ENCODE data around the gene UPK3A. TPM values are rescaled to one million over a fixed set of nuclear protein-coding genes. Genes with fewer than 3 reads are reported as not detected.

The UPK3A gene
- total RNA-seq, 1 donor from 2014 or later: not detected

- H3K9me3 ChIP-seq (ENCODE audit: insufficient read depth, low read depth, low read length): no peaks in the 10 kb centered on the region
- Mint-ChIP-seq H3K36me3 (ENCODE audit: low read depth, unreplicated experiment) (no peaks in the 10 kb centered on the region), H3K4me1 (ENCODE audit: low read depth, unreplicated experiment) (peaks cover 8% of the 10 kb centered on the region), H3K27me3 (ENCODE audit: low read depth, unreplicated experiment) (peaks cover 13% of the 10 kb centered on the region), H3K27ac (ENCODE audit: unreplicated experiment) (no peak overlapping the region), H3K4me3 (ENCODE audit: unreplicated experiment) (no peak overlapping the region), H3K9me3 (ENCODE audit: unreplicated experiment) (peaks cover 5% of the 10 kb centered on the region)
- DNase-seq (ENCODE audit: low read depth) (no peak), FAIRE-seq (no peak)
- TF ChIP-seq CTCF (IDR thresholded peaks at IDR 0.05; ENCODE audit: insufficient read depth, low read depth, low read length) (no peak), EZH2 (IDR thresholded peaks at IDR 0.05; ENCODE audit: insufficient read depth, low read length) (no peak)
- no peaks in the 10 kb centered on the region for H4K20me1 ChIP-seq (ENCODE audit: insufficient read depth, low read length)
- H3K27me3 ChIP-seq (ENCODE audit: insufficient read depth, low read length): no peaks in the 10 kb centered on the region
- no peak overlapping the region for H2AFZ ChIP-seq (ENCODE audit: low read depth, low read length)
- no peak overlapping the region for H3K4me2 ChIP-seq (ENCODE audit: low read length)
- H3K4me1 ChIP-seq (ENCODE audit: insufficient read depth, low read length): peaks cover 5% of the 10 kb centered on the region
- no peak overlapping the region for H3K27ac ChIP-seq (ENCODE audit: low read depth, low read length)
- H3K4me3 ChIP-seq (ENCODE audit: insufficient read depth, low read depth, low read length): no peak overlapping the region
- H3K79me2 ChIP-seq (ENCODE audit: insufficient read depth, low read length): no peaks in the 10 kb centered on the region
- no peak overlapping the region for H3K9ac ChIP-seq (ENCODE audit: low read length)
- no peaks in the 10 kb centered on the region for H3K36me3 ChIP-seq (ENCODE audit: insufficient read depth, low read length)
These were observed 21.8 kb upstream of the UPK3A start for GRCh38 chr22:45262931-45263462.

- FAIRE-seq (peak; percentile 29), DNase-seq (ENCODE audit: low read depth) (peak; percentile 62)
- peak overlapping the region; percentile 67 for H2AFZ ChIP-seq (ENCODE audit: low read depth, low read length)
- no peak overlapping the region for H3K9ac ChIP-seq (ENCODE audit: low read length)
- no peaks in the 10 kb centered on the region for H3K36me3 ChIP-seq (ENCODE audit: insufficient read depth, low read length)
- H3K79me2 ChIP-seq (ENCODE audit: insufficient read depth, low read length): no peaks in the 10 kb centered on the region
- no peaks in the 10 kb centered on the region for H3K9me3 ChIP-seq (ENCODE audit: insufficient read depth, low read depth, low read length)
- no peak overlapping the region for H3K4me2 ChIP-seq (ENCODE audit: low read length)
- H3K27ac Mint-ChIP-seq (ENCODE audit: unreplicated experiment): peak overlapping the region; percentile 23
- peaks cover 8% of the 10 kb centered on the region for H3K4me1 Mint-ChIP-seq (ENCODE audit: low read depth, unreplicated experiment)
- no peak overlapping the region for H3K4me3 Mint-ChIP-seq (ENCODE audit: unreplicated experiment)
- no peak overlapping the region for H3K4me3 ChIP-seq (ENCODE audit: insufficient read depth, low read depth, low read length)
- no peaks in the 10 kb centered on the region for H3K36me3 Mint-ChIP-seq (ENCODE audit: low read depth, unreplicated experiment)
- H3K4me1 ChIP-seq (ENCODE audit: insufficient read depth, low read length): peaks cover 7% of the 10 kb centered on the region
- no peaks in the 10 kb centered on the region for H4K20me1 ChIP-seq (ENCODE audit: insufficient read depth, low read length)
- TF ChIP-seq EZH2 (IDR thresholded peaks at IDR 0.05; ENCODE audit: insufficient read depth, low read length): no peak
- peak; percentile 59 for TF ChIP-seq CTCF (IDR thresholded peaks at IDR 0.05; ENCODE audit: insufficient read depth, low read depth, low read length)
- H3K27me3 ChIP-seq (ENCODE audit: insufficient read depth, low read length): no peaks in the 10 kb centered on the region
- H3K9me3 Mint-ChIP-seq (ENCODE audit: unreplicated experiment): peaks cover 5% of the 10 kb centered on the region
- H3K27me3 Mint-ChIP-seq (ENCODE audit: low read depth, unreplicated experiment): peaks cover 13% of the 10 kb centered on the region
- H3K27ac ChIP-seq (ENCODE audit: low read depth, low read length): no peak overlapping the region
These were observed 21.1 kb upstream of the UPK3A start for GRCh38 chr22:45263463-45264269.

- FAIRE-seq (no peak), DNase-seq (ENCODE audit: low read depth) (peak; percentile 17)
- Histone ChIP-seq H3K9me3 (ENCODE audit: insufficient read depth, low read depth, low read length) (no peaks in the 10 kb centered on the region), H3K4me2 (ENCODE audit: low read length) (no peak overlapping the region), H2AFZ (ENCODE audit: low read depth, low read length) (no peak overlapping the region), H3K4me3 (ENCODE audit: insufficient read depth, low read depth, low read length) (no peak overlapping the region), H3K36me3 (ENCODE audit: insufficient read depth, low read length) (no peaks in the 10 kb centered on the region), H3K27ac (ENCODE audit: low read depth, low read length) (no peak overlapping the region), H3K27me3 (ENCODE audit: insufficient read depth, low read length) (no peaks in the 10 kb centered on the region), H3K79me2 (ENCODE audit: insufficient read depth, low read length) (no peaks in the 10 kb centered on the region), H4K20me1 (ENCODE audit: insufficient read depth, low read length) (no peaks in the 10 kb centered on the region), H3K9ac (ENCODE audit: low read length) (no peak overlapping the region), H3K4me1 (ENCODE audit: insufficient read depth, low read length) (peaks cover 14% of the 10 kb centered on the region)
- H3K27ac Mint-ChIP-seq (ENCODE audit: unreplicated experiment): no peak overlapping the region
- peaks cover 8% of the 10 kb centered on the region for H3K4me1 Mint-ChIP-seq (ENCODE audit: low read depth, unreplicated experiment)
- H3K9me3 Mint-ChIP-seq (ENCODE audit: unreplicated experiment): no peaks in the 10 kb centered on the region
- no peak overlapping the region for H3K4me3 Mint-ChIP-seq (ENCODE audit: unreplicated experiment)
- H3K27me3 Mint-ChIP-seq (ENCODE audit: low read depth, unreplicated experiment): peaks cover 9% of the 10 kb centered on the region
- TF ChIP-seq CTCF (IDR thresholded peaks at IDR 0.05; ENCODE audit: insufficient read depth, low read depth, low read length): no peak
- no peak for TF ChIP-seq EZH2 (IDR thresholded peaks at IDR 0.05; ENCODE audit: insufficient read depth, low read length)
- H3K36me3 Mint-ChIP-seq (ENCODE audit: low read depth, unreplicated experiment): no peaks in the 10 kb centered on the region
These were observed 19.2 kb upstream of the UPK3A start for GRCh38 chr22:45265535-45265934.
